Activated gamma-delta T cell treated with anti-CD3 and anti-CD28 coated beads, Interleukin-2, amount 50 U/mL, for 16 hours (primary cell): Measurements from ENCODE around the gene GMPPA.

Experiments used
- DNase-seq: peaks from one replicate; pipeline ENCODE4 v3.0.0-alpha.2; 2020; ENCODE audit warnings: low read depth

Gene GMPPA

DNA sequence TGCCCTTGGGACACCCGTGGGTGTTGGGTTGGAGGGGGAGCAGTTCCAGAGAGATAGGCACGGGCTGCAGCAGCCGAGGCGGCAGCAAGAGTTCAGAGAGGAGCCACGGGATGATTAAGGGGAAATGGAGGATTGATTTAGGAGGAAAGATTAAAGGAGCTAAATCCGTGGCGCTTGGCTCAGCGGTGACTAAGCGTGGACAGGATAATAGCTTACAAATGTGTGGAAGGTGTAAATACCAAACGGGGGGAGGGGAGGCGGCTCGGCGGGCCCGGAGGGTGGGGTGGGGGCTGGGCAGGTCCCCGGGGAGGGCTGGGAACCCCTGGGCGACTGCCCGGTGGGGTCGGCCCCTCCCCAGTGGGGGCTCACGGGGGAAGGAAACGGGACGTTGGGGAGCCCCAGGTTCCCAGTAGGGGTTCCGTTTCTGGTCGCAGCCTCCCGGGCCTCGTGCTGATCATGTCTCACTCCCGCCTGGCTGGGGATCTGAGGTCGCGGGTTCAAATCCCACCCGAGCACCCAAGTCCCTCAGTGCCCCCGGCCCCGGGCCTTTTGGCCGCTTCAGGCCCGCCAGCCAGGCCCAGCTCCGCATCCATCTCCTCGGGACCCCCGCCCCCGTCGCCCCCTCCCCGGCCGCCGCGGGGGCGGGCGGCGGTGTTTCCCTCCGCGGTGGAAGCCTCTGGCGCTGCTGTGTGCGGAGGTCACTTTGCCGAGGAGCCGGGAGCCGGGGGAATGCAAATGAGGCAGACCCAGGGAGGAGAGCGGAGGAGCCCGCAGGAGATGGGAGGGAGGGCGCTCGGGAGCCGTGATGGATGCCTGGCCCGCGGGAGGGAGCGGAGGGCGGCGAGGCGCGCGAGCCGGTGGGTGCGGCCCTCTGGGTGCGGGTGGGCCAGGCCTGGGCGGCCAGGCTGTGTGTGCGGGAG, 23.7 kb downstream of the GMPPA start:
- no peak for DNase-seq

DNA sequence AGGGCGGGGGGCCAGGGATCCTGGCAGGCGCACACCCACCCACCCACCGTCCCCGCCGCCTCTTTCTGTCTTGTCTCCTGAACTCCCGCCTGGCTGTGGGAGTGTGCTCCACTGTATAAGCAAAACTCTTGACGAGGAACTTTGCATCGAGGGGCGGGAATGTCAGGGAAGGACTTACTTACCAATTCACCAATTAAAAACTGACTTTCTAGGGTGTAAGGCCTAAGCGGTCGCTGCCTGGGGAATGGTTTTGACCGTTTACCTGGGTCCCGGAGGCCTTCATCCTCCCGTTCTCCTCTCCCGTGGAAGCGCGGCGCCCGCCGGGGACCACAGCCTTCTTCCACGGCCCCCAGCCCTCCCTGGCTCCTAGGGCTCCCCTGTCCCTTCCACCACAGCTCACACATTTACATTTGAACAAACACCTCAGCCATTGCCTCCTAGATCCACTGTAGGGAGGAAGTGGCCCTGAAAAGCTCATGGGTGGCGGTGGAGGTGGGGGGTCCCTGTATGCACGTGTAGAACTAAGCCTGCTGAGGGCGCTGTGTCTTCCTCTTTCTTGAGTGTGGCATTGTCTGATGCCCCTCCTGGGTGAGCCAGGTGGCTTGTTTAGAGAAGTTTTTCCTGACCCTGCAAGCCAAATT, 24.5 kb downstream of the GMPPA start:
- no peak for DNase-seq

DNA sequence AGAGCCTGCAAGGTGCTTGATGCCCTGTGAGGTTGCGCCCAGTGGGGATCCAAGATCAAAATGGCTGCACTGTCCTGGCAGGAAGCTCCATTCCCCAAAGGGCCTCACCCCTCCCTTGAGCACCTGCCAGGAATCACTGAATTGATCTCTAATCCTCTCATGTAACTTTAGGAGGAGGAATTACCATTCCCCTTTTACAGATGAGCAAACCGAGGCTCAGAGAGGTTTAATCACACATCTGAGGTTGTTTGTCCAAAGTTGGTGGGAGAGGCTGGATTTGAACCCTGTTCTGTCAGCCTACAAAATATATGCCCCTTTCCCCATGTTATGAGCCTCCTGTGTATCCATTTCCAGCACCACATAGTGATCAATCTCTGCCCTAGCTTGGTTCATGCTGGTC, 26.1 kb downstream of the GMPPA start:
- no peak for DNase-seq

DNA sequence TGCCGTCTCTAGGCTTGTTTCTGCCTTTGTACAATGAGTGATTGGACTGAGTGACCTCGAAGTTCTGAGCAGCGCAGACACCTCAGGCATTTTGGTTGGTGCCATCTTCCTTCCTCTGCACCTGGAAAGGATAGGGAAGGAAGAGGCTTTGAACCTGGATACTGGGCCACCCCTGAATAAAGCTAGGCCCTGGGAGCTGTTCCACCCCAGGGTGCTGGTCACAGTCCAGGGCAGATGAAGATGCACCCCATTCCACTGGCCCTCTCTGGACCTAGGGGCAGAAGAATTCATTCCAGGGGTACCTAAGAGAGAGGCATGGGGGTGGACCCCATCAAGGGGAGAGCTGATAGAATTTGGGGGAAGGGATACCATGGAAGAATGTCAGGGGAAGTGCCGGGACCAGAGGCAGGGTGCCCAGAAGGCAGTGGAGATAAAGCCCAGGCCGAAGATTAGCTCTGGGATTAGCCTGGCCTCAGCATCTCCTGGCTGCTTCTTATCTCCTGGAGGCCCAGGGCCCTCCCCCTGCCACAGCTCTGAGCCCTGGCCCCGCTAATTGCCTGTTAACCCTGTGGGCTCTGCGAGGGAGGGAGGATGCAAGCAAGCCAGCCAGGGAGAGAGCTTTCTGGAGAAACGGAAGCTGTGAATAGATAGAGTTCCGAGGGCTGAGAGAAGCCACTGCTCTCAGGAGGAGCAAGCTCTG, 27.0 kb downstream of the GMPPA start:
- DNase-seq = no peak

DNA sequence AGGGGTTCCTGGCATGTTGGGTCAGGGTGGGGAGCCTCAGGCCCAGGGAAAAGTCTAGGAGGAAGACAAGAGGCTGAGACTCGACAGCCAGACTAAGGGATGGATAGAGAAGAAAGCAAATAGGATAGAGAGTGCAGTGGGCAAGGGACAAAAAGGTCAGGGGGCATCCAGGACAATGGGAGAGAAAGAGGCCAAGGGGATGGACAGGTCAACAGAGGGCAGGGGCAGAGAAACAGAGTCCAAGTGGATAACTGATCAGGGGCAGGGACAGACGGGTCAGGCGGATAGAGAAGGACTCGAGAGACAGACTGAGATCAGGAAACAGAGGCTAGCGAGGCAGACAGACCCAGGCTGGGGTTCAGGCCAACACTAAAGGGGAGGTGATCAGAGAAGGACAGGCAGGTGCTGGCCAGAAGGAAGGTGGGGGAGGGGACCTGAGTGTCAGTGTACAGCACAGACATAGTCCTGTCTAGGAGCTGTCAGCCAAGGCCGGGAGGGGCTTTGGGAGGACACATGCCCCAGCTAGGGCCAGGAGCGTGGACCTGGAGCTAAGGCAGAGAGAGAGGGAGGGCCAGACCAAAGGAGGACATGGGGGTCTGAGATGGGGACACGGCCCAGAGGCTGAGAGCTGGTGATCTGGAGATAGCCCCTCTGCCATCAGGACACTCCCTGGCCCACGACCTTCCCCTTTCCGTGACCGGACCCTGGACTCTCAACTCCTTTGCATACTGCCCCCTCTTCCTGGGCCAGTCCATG, 27.8 kb downstream of the GMPPA start:
- no peak for DNase-seq

DNA sequence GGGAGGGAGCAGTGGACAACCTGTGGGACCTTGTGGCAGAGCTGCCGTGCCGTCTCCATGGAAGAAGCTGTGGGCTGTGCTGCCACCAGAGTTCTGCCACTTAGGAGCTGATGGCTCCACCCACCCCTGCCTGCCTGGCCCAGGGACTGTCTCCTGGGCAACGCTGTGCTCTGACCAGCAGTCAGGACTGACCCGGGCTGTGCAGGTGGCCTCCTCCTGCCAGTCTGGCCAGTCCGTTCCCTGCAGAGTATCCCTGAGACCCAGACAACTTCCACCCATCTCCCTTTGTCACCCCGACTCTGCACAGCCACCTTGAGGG, 28.3 kb downstream of the GMPPA start:
- no peak for DNase-seq

DNA sequence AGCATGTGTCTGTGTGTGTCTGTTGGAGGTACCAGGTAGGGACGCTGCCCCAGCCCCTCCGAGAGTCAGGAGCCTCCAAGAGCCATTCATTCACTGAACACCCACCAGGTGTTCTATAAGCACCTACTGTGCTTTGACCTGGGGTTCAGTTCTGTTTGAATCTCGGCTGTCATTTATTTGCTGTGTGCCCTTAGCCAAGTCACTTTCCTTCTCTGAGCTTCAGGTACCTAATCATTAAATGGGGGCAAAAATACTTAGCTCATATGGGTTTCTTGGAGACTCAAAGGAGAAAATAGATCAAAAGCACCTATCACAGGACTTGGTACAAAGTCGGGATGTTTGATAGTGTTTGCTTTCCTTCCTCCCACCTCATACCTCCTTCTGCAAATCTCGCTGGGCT, 28.8 kb downstream of the GMPPA start:
- no peak for DNase-seq

DNA sequence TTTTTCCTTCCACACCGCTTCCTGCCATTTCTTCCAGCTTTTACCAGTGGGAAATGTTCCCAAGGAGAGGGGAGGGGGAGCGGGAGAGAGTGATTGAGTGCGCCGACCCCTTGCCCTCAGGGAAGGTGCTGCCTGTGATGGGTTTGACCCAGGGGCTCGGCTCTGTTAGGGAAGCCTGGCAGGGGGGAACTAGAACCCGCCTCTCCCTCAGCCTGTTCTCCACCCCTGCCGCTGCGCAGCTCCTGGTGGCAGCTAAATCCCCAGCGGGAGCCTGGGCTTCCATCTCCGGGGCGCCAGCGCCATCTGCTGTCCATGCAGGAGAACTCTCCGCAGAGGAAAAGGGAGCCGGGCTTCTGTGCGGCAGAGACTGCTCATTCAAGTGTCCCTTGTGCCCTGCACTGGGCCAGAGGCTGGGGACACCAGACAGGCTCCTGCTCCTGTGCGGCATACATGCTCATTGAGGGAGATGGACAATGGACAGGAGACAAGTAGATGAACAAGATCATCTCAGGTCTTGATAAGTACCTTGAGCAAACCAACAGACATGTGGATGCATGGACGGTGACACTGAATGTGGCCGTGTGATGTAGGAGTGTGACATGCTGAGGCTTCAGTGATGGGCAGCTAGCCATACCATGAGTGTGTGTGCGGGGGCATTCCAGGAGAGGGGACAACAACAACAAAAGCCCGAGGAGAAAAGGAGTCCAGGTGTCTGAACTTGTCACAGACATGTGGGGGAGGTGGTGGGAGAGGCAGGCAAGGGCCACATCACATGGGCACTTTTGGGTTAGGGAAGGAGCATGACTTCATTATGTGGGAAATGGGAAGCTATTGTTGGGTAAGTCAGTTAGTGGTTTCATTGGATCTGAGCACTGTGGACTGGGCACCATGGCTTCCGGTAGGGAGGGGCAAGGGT, 31.6 kb downstream of the GMPPA start:
- DNase-seq = peak; percentile 73

DNA sequence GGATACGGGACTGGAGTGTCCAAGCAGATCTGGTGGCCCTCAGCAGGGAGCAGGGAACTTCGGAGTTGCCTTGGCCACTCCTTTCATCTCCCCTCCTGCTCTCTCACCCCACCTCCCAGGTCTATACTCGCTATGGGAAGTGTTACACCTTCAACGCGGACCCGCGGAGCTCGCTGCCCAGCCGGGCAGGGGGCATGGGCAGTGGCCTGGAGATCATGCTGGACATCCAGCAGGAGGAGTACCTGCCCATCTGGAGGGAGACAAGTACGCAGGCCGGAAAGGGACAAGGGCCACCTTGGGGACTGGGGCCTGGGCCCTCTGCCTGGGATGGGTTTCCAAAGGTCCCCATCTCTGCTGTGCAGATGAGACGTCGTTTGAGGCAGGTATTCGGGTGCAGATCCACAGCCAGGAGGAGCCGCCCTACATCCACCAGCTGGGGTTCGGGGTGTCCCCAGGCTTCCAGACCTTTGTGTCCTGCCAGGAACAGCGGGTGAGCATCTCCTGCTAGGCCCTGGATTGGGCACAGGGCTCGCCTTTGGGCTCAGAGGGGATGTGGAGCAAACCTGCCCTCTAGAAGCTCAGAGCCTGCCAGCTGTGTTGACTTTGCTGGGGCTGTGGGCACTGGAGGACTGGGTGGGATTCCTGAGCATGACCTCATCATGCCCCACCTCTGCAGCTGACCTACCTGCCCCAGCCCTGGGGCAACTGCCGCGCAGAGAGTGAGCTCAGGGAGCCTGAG, 33.1 kb downstream of the GMPPA start:
- no peak for DNase-seq

DNA sequence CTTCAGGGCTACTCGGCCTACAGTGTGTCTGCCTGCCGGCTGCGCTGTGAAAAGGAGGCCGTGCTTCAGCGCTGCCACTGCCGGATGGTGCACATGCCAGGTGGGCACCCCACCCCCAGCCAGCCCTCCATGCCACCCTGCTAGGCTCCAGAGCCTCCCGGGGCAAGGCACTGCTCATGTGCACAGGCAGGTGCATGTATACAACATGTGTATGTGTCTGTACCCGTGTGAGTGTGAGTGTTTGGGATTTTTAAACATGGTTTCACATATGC, 33.6 kb downstream of the GMPPA start:
- no peak for DNase-seq

DNA sequence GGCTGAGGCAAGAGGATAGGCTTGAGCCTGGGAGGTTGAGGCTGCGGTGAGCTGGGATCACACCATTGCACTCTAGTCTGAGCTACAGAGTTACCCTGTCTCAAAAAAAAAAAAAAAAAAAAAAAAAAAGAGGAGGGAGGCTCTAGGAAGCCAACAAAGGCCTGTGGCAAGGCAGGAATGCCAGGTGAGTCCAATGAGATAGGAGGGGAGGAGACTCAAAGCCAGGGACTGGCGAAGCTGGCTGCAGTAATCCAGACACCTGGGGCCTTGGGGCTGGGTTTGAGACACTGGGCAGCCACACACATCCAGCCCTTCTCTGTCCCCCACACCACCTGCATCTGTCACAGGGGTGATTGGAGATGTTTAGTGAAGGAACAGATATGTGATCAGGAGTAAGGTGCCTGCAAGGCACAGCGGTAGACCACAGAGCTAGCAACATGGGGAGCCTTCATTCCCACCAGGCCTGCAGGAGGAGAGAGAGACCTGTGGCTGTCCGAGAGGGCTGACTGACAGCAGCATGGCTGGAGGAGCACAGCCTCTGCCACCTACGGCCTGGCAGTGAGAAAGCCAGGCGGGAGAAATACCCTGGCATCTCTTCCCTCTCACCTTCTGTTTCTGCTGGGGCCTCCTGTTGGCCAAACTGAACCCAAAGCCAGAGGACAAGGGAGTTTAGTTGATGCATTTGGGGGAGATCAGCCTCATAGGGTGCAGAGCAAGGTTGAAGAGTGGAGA, 35.4 kb downstream of the GMPPA start:
- DNase-seq = no peak

DNA sequence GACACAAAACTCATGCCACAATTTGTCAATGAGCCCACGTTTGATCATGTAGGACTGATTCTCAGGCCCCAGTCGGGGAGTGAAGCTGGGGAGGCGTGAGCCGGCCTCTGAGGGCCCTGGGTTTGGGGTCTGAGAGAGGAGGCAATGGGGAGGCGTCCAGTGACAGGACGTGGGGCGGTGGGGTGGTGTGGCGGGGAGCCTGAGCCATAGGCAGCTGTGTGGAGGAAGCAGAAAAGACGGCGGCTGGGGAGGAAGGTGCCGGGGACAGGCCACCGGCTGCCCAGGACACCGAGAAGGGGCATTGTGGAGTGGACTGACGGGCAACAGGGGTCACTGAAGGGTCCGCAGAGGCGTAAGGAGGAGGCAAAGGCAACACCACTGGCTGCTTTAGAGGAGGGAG, 37.7 kb downstream of the GMPPA start:
- DNase-seq = no peak

DNA sequence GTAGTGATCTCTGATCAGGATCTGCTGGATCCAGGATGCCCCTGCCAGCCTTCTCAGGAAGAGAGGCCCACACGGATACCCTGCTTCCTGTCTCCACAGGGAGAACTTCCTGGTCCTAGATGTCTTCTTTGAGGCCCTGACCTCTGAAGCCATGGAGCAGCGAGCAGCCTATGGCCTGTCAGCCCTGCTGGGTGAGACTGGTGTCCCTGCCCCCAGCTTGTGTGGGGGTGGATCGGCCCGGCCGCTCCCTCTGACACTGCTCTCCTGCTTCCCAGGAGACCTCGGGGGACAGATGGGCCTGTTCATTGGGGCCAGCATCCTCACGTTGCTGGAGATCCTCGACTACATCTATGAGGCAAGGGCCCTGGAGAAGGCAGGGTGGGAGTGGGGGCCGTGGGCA, 38.3 kb downstream of the GMPPA start:
- DNase-seq = no peak

DNA sequence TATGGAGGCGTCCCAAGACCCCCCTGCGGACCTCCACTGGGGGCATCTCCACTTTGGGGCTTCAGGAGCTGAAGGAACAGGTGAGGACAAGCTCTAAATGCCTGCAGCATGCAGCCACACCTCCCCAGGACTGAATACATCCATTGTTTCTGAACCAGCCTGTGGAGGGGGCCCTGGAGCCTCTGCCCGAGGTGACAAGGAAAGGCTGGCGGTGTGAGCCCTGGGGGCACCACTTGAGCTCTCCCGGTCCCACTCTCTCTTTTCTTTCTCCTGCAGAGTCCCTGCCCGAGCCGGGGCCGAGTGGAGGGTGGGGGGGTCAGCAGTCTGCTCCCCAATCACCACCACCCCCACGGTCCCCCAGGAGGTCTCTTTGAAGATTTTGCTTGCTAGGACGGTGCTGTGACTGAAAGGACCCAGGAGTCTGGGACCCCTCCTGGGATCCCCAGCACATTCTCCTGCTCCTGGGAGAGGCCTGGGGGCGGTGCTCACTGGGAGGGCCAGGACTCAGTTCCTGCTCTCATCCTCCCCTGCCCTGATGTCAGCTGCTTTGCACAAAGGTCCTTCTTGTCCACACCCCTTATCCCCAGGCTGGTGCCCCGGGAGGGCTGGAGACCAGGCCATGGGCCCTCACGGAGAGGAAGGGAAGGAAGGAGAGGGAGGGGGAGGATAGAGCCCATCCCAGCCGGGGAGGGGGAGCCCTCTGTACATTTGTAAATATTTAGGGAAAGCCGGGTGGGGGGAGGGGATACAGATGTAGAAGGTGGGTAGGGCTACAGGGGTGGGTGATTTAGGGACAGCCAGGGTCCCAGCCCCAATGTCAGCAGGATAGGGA, 39.2 kb downstream of the GMPPA start:
- DNase-seq = no peak

DNA sequence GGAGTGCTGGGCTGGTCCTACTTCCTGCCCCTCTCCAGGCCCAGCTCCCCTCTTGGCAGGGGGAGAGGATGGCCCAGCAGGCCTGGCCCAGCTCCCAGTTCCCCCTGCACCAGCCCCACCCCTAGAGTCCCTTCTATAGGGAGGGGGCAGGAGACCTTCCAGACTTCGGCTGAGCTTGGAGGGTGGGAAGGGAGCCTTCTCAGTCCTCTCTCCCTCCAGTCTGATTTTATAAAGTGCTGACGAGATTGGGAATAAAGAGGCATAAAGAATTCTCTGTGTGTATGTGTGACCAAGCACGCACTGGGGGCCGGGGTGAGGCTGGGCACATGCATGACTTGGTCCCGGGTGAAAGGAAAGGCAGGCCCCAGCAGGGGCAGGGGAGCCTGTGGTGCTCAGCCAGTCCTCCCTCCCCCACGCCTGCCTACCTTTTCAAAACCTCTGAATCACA, 39.8 kb downstream of the GMPPA start:
- no peak for DNase-seq

DNA sequence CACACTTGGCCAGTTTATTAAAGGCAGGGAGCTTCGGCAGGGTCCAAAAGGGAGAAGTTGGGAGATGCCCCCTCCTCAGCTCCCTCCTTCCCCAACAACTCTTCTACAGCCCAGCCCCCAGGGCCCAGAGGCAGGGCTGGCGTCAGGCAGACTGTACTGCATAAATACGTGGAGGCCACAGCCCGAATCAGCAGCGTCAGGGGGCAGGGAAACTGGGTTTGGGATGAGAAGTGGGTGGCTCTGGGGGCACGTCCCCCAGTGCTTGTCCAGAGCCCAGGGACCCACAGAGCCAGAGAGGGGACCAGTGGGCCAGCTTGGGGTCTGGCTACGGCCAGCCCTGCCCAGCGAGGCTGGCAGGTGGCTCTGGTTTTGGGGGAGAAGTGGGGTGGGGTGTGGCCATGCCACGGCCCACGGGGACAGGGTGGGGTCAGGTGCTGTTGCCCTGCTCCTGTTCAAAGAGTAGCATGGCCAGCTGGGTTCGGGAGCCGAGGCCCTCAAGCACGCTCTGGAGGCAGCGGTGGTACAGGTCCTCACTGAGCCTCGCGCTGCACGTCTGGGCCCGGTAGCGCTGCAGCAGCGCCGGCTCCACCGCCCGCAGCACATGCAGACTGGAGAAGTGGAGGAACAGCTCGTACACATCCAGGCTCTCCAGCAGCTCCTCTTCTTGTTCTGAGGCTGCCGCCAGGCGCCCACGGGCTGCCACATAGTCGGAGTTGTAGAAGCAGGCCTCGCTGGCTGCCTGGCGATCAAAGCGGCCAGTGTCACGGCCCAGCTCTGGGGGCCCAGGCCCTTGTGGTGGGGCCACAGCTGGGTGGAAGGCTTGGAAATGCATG, 40.5 kb downstream of the GMPPA start:
- no peak for DNase-seq

DNA sequence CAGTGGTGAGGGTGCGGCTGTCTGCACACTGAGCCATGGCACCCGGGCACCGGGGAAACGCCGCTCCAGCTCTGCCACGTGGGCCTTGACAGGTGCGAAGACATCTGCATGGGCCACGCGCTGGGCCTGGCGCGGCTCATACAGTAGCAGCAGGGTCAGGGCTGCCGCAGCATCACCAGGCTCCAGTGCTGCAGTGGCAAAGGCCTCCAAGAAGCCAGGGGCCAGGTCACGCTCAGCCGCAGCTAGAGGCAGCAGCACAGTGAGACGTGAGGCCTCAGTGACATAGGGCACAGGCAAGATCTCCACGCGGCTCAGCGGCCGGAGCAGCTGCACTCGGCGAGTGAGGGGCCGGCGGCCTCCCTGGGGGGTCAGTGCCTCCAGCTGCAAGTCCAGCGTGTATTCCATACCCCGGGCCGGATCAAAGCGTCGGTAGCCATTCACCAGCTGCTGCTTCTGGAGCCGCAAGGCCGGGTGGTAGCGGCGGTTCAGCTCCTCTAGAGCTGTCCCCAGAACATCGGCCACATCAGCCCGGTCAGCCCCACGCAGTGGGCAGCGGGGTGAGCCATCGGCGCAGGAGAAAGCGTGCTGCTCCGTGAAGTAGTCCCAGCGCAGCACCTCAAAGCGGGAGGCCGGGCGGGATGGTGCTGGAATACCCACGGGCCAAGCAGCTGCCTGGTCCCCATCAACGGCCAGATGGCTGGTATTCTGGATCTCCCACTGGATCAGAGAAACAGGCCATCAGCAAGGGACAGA, 41.4 kb downstream of the GMPPA start:
- DNase-seq = no peak
